Left lung (tissue), 10 donors: Measurements from ENCODE around the gene RSU1. TPM values are rescaled to one million over a fixed set of nuclear protein-coding genes. Genes with fewer than 3 reads are reported as not detected.

Source experiments
- ATAC-seq: fragments of 200-7000 bp; cut with Tn5 transposase; one replicate; pipeline ENCODE4 v1.9.1; 2020; ENCODE audit warnings: moderate library complexity
- DNase-seq, 4 donors: peaks; one replicate each; pipeline ENCODE4 v3.0.0-alpha.2; 2013 to 2020
- H3K27ac ChIP-seq, 2 donors: fragments of 200-600 bp; sonication (generic) in 1 of 2; one replicate each; pipeline versions ENCODE4 v1.5.0 to v1.8.0; 2020 to 2021
- H3K27me3 ChIP-seq, 2 donors: fragments of 200-600 bp; sonication (generic) in 1 of 2; one replicate each; pipeline versions ENCODE4 v1.5.0 to v1.8.0; 2020 to 2021
- H3K36me3 ChIP-seq, 2 donors: fragments of 200-600 bp; sonication (generic) in 1 of 2; one replicate each; pipeline versions ENCODE4 v1.5.0 to v1.8.0; 2020 to 2021
- H3K4me1 ChIP-seq, 2 donors: fragments of 200-600 bp; one replicate each; pipeline ENCODE4 v1.8.0; 2021
- H3K4me3 ChIP-seq, 2 donors: fragments of 200-600 bp; sonication (generic) in 1 of 2; one replicate each; pipeline versions ENCODE4 v1.5.0 to v1.8.0; 2020 to 2021; ENCODE audit warnings: mild to moderate bottlenecking in 1 of 2
- H3K9me3 ChIP-seq, 2 donors: fragments of 200-600 bp; sonication (generic) in 1 of 2; one replicate each; pipeline versions ENCODE4 v1.5.0 to v1.8.0; 2020 to 2021
- intact Hi-C, 2 donors: fragments of 100-400 bp; cut with DNase I; formaldehyde crosslinking; loops; one replicate each; pipeline versions ENCODE4 v1.11.2 to v1.14.2; 2022
- polyA plus RNA-seq, 6 donors: library from polyadenylated mRNA; unstranded; fragments of 120-200 nt; gene quantifications; one replicate each; pipeline ENCODE4 v1.2.1, GENCODE V29; 2013; ENCODE audit not compliant: insufficient read length in 6 of 6
- total RNA-seq, 2 donors: library from RNA; stranded (reverse); fragmentation: NEBNext Ultra II Directional; extraction: Animal tissue kit (Norgen Biotek cat#: 25700); gene quantifications; one replicate each; pipeline ENCODE4 v1.2.1, GENCODE V29; 2021
- TF ChIP-seq, protein P1 (sequence below), 2 donors: fragments of 200-600 bp; sonication (generic) in 1 of 2; IDR thresholded peaks; one replicate each; pipeline versions ENCODE4 v1.5.0 to v1.8.0; 2021; ENCODE audit warnings: antibody characterized with exemption in 2 of 2
- donor health status: DM: no; HTN: yes; CAD: no.
- donor health status: DM: no; HTN: no; CAD: no.

Gene RSU1
- total and polyA plus RNA-seq, 8 donors, result 68.1 to 114 (median 85.3) TPM

- H3K9me3 ChIP-seq, result no peaks in the 10 kb centered on the region
- no peak overlapping the region for H3K4me3 ChIP-seq
- no peak overlapping the region for H3K27ac ChIP-seq
- DNase-seq (no peak), ATAC-seq (no peak)
- TF ChIP-seq, protein P1, sequence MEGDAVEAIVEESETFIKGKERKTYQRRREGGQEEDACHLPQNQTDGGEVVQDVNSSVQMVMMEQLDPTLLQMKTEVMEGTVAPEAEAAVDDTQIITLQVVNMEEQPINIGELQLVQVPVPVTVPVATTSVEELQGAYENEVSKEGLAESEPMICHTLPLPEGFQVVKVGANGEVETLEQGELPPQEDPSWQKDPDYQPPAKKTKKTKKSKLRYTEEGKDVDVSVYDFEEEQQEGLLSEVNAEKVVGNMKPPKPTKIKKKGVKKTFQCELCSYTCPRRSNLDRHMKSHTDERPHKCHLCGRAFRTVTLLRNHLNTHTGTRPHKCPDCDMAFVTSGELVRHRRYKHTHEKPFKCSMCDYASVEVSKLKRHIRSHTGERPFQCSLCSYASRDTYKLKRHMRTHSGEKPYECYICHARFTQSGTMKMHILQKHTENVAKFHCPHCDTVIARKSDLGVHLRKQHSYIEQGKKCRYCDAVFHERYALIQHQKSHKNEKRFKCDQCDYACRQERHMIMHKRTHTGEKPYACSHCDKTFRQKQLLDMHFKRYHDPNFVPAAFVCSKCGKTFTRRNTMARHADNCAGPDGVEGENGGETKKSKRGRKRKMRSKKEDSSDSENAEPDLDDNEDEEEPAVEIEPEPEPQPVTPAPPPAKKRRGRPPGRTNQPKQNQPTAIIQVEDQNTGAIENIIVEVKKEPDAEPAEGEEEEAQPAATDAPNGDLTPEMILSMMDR (IDR thresholded peaks at IDR 0.05), result no peak
- no peaks in the 10 kb centered on the region for H3K36me3 ChIP-seq
- intact Hi-C loops, result no loop called here
- H3K27me3 ChIP-seq, result no peaks in the 10 kb centered on the region
- H3K4me1 ChIP-seq, result no peaks in the 10 kb centered on the region
Measured at GRCh38 chr10:16581202-16581601, 236.0 kb downstream of the RSU1 start.

DNA sequence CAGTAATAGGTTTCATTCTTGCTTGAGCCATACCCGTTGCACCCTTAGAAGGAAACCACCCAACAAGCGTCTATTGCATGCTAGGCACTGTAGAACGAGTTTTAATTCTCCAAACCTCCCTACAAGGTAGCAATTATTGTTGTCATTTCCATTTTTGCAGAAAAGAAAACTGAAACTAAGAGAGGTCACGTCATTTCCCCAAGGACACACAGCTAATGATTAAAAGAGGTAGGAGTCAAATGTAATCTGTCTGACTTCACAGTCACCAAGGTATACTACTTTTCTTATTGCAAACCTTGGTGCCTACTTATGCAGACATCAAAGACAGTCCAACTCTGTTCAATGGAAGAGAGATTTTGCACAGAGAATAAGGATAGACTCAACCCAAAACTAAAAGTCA, 246.5 kb downstream of the RSU1 start:
- H3K4me1 ChIP-seq, result no peaks in the 10 kb centered on the region
- no peaks in the 10 kb centered on the region for H3K36me3 ChIP-seq
- no peaks in the 10 kb centered on the region for H3K27me3 ChIP-seq
- ATAC-seq, result no peak
- TF ChIP-seq, protein P1 (IDR thresholded peaks at IDR 0.05), result no peak
- no peak overlapping the region for H3K4me3 ChIP-seq
- no peak overlapping the region for H3K27ac ChIP-seq
- intact Hi-C loops, result no loop called here
- no peak for DNase-seq
- H3K9me3 ChIP-seq, result no peaks in the 10 kb centered on the region

GRCh38 chr10:16566202-16566805, 250.9 kb downstream of the RSU1 start:
- Histone ChIP-seq H3K36me3 (no peaks in the 10 kb centered on the region), H3K4me1 (no peaks in the 10 kb centered on the region), H3K4me3 (no peak overlapping the region), H3K9me3 (no peaks in the 10 kb centered on the region), H3K27me3 (no peaks in the 10 kb centered on the region), H3K27ac (no peak overlapping the region)
- DNase-seq, result no peak
- TF ChIP-seq, protein P1 (IDR thresholded peaks at IDR 0.05), result no peak
- intact Hi-C loops, result no loop called here
- no peak for ATAC-seq

GRCh38 chr10:16565604-16566003, 251.6 kb downstream of the RSU1 start:
- no peaks in the 10 kb centered on the region for H3K27me3 ChIP-seq
- no peak for ATAC-seq
- H3K4me3 ChIP-seq, result no peak overlapping the region
- H3K36me3 ChIP-seq, result no peaks in the 10 kb centered on the region
- TF ChIP-seq, protein P1 (IDR thresholded peaks at IDR 0.05), result no peak
- intact Hi-C loops, result no loop called here
- no peaks in the 10 kb centered on the region for H3K4me1 ChIP-seq
- H3K27ac ChIP-seq, result no peak overlapping the region
- H3K9me3 ChIP-seq, result no peaks in the 10 kb centered on the region
- DNase-seq, result no peak

GRCh38 chr10:16562891-16563290, 254.3 kb downstream of the RSU1 start:
- DNase-seq, result no peak
- intact Hi-C loops, result no loop called here
- no peaks in the 10 kb centered on the region for H3K36me3 ChIP-seq

More at GRCh38 chr10:16562891-16563290, 254.3 kb downstream of the RSU1 start:
- ATAC-seq, result no peak
- Histone ChIP-seq H3K4me3 (no peak overlapping the region), H3K27me3 (no peaks in the 10 kb centered on the region), H3K4me1 (no peaks in the 10 kb centered on the region), H3K27ac (no peak overlapping the region), H3K9me3 (no peaks in the 10 kb centered on the region)
- TF ChIP-seq, protein P1 (IDR thresholded peaks at IDR 0.05), result no peak
